ENCODE results near the gene SLC35G2. TPM values are rescaled to one million over a fixed set of nuclear protein-coding genes. Genes with fewer than 3 reads are reported as not detected.
"Not testable (repeated sequence)": the region's sequence is repeated elsewhere in the genome, so short reads cannot be mapped to it uniquely, and the experiment has no call there.

Gene SLC35G2
- total and polyA plus RNA-seq, 2 donors = 8.4 to 10.1 TPM

DNA sequence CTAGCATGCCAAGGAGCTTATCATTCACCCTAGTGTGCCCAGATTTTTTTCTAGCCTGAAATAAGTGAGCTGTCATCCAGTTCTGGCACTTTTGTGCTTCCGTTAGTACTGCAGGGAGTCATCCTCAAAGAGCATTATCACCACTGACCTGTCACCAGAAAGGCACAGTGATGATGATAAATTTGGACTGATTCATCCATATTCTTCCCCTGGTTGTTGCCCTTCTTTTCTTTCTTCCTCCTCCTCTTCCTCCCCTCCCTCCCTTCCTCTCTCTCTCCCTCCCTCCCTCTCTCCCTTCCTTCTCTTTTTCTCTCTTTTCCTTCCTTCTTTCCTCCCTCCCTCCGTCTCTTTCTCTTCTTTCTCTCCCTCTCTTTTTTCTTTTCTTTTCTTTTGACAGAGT, 21.3 kb downstream of the SLC35G2 start:
- 85% methylated on average over 2 of the region's 2 CpGs for WGBS
- H3K4me1 ChIP-seq (ENCODE audit: insufficient read depth) = no peaks in the 10 kb centered on the region
- no peak overlapping the region for H3K4me3 ChIP-seq (ENCODE audit: low read depth, low read length)
- DNase-seq (ENCODE audit: extremely low spot score) = no peak
- H3K36me3 ChIP-seq (ENCODE audit: insufficient read depth) = no peaks in the 10 kb centered on the region
- no peak overlapping the region for H3K27ac ChIP-seq (ENCODE audit: low read depth)

DNA sequence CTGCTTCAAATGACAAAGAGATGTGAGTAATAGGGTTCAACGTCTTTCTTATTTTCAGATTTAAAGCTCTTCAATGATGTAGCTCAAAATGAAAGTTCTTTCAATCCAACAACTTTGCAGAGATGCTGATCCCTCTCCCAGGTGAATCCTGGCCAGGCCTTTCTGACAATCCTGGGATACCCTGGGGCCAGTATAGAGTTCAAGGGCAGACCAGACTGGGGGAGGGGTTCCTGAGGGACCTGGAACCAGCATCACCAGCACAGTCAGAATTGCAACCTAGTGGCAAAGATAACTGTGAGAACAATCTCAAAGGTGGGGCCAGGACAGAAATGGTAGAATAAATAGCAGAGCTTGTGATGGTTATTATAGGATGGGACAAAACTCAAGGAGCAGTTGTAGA, 23.4 kb downstream of the SLC35G2 start:
- no peak overlapping the region for H3K4me3 ChIP-seq (ENCODE audit: low read depth, low read length)
- DNase-seq (ENCODE audit: extremely low spot score) = no peak
- no peaks in the 10 kb centered on the region for H3K4me1 ChIP-seq (ENCODE audit: insufficient read depth)
- no peak overlapping the region for H3K27ac ChIP-seq (ENCODE audit: low read depth)
- 94% methylated on average over 1 of the region's 1 CpG for WGBS
- no peaks in the 10 kb centered on the region for H3K36me3 ChIP-seq (ENCODE audit: insufficient read depth)

DNA sequence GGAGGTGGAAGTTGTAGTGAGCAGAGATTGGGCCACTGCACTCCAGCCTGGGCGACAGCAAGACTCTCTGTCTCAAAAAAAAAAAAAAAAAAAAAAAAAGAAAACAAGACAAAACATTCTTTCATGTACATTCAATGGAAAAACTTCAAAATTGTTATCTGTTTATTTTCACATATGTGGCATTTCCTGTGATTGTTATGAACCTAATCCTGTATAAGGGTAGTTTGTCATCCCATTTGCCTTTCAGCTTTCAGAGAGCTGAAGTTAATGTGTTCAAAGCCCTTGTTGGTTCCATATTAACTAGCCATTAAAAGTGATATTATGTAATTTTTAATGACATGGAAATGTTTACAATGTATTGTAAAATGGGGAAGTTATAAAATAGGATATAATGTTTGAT, 25.8 kb downstream of the SLC35G2 start:
- Histone ChIP-seq H3K4me1 (ENCODE audit: insufficient read depth) (no peaks in the 10 kb centered on the region), H3K36me3 (ENCODE audit: insufficient read depth) (no peaks in the 10 kb centered on the region), H3K4me3 (ENCODE audit: low read depth, low read length) (no peak overlapping the region), H3K27ac (ENCODE audit: low read depth) (no peak overlapping the region)
- 94% methylated on average over 1 of the region's 1 CpG for WGBS
- no peak for DNase-seq (ENCODE audit: extremely low spot score)

DNA sequence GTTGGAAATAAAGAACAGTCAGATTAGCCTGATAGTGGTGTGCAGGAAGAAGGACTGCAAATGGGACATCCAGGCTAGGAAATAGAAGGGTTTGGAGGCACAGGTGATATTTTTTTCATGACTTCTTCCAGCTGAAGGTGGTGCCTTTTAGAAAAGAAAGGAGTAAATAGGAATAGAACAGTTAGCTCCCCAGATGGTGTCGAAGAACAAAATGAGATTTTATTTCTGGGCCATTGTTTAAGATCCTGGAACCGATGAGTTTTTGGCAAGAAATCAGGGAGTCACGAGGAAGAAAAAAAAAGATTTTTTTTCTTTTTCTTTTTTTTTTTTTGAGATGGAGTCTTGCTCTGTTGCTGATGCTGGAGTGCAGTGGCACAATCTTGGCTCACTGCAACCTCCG, 33.3 kb downstream of the SLC35G2 start:
- H3K27ac ChIP-seq (ENCODE audit: low read depth) = no peak overlapping the region
- 74% methylated on average over 4 of the region's 4 CpGs for WGBS
- H3K4me1 ChIP-seq (ENCODE audit: insufficient read depth) = no peaks in the 10 kb centered on the region
- no peak for DNase-seq (ENCODE audit: extremely low spot score)
- no peaks in the 10 kb centered on the region for H3K36me3 ChIP-seq (ENCODE audit: insufficient read depth)
- H3K4me3 ChIP-seq (ENCODE audit: low read depth, low read length) = no peak overlapping the region

DNA sequence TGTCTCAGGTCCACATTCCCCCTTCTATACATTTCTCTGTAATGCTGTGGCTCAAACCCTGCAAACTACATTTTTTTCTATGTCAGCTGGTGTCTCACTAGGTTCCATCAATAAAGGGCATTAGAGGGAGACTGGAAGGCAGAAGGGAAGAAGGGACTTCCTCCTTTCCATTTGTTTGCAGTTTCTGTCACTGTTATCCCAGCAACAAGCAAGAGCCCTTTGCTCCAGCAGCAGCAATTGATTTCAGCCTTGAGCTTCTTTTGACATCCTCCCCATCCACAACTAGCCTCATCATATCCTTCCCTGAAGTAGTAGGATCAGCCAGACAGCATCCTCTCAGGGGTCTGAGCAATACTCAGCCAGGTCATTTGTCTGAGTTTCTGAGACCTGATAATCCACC, 37.7 kb downstream of the SLC35G2 start:
- DNase-seq (ENCODE audit: extremely low spot score) = no peak
- Histone ChIP-seq H3K36me3 (ENCODE audit: insufficient read depth) (no peaks in the 10 kb centered on the region), H3K4me1 (ENCODE audit: insufficient read depth) (no peaks in the 10 kb centered on the region), H3K27ac (ENCODE audit: low read depth) (no peak overlapping the region), H3K4me3 (ENCODE audit: low read depth, low read length) (no peak overlapping the region)

DNA sequence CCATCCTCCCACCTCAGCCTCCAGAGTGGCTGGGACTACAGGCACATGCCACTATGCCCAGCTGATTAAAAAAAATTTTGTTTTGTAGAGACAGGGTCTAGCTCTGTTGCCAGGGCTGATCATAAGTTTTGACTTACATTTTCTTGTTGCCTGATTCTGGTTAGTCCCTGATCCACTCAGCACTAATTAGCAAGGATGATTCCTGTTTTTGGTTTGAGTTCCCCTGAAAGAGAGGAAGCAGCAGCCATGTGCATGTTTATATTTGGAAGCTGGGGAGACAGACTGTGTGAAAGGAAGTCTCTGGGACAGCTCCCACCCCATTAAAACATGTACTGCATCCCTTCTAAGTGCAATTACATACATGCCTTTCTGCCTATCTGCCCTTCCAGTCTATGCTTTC, 39.5 kb downstream of the SLC35G2 start:
- no peak overlapping the region for H3K4me3 ChIP-seq (ENCODE audit: low read depth, low read length)
- no peaks in the 10 kb centered on the region for H3K4me1 ChIP-seq (ENCODE audit: insufficient read depth)
- no peaks in the 10 kb centered on the region for H3K36me3 ChIP-seq (ENCODE audit: insufficient read depth)
- no peak overlapping the region for H3K27ac ChIP-seq (ENCODE audit: low read depth)
- no peak for DNase-seq (ENCODE audit: extremely low spot score)

DNA sequence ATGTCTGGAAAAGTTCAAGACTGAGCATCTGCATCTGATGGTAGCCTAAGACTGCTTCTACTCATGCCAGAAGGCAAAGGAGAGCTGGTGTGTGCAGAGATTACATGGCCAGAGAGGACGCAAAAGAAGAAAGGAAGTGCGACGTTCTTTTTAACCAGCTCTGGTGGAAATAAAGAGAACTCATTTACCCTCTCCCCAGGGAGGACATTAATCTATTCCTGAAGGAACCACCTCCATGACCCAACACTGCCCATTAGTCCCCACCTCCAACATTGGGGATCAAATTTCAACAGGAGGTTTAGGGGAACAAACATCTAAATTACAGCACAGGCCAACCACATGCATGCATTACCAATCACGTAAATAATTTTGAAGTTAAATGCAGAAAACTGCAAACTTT, 41.6 kb downstream of the SLC35G2 start:
- no peaks in the 10 kb centered on the region for H3K36me3 ChIP-seq (ENCODE audit: insufficient read depth)
- H3K27ac ChIP-seq (ENCODE audit: low read depth) = no peak overlapping the region
- DNase-seq (ENCODE audit: extremely low spot score) = no peak
- no peaks in the 10 kb centered on the region for H3K4me1 ChIP-seq (ENCODE audit: insufficient read depth)
- WGBS = 62% methylated on average over 4 of the region's 4 CpGs
- H3K4me3 ChIP-seq (ENCODE audit: low read depth, low read length) = no peak overlapping the region

DNA sequence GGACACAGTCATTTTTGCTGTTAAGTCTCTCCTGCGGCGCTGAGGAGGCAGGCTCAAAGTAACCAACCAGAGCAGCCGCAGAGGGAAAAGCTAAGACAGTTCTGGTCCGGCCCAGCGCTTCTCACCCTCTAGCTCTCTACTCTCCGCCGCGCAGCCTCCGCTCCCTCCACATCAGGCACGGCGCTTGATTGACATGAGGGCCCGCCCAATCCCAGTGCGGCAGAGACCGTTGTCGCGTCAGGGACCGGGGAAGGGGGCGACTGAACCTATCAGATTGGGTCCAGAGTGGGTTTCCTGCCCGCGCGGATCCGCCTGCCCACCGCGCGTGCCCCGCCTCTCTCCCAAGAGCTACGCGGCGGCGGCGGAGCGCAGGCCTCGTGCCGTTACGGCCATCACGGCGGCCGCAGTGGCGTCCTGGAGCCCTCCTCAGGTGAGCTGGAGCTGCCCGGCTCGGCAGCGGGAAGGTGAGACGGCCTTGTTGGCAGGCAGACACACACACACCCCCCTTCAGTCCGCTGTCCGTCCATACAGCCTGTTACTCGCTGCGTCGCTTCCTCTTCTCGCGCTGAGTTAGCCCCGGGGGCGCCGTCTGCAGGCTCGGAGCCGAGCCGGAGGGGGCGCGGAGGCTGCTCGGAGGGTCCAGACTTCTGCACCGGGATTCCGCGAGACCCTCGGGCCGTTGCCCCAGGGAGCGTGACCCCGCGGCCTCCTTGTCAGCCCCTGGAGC, 43.1 kb downstream of the SLC35G2 start, which contains the start of gene NCK1:
Gene NCK1 (plus strand): TSS at position 319 of the 727 bp plus-strand sequence. CDS start 65,794 bp downstream, outside the sequence.
- Histone ChIP-seq H3K4me1 (ENCODE audit: insufficient read depth) (no peaks in the 10 kb centered on the region), H3K27ac (ENCODE audit: low read depth) (peak within 1 kb of the TSS; percentile 86), H3K4me3 (ENCODE audit: low read depth, low read length) (peak within 1 kb of the TSS; percentile 89), H3K36me3 (ENCODE audit: insufficient read depth) (no peaks in the 10 kb centered on the region)
- under 1% methylated on average over 67 of the region's 67 CpGs for WGBS
- DNase-seq (ENCODE audit: extremely low spot score) = peak; percentile 96

DNA sequence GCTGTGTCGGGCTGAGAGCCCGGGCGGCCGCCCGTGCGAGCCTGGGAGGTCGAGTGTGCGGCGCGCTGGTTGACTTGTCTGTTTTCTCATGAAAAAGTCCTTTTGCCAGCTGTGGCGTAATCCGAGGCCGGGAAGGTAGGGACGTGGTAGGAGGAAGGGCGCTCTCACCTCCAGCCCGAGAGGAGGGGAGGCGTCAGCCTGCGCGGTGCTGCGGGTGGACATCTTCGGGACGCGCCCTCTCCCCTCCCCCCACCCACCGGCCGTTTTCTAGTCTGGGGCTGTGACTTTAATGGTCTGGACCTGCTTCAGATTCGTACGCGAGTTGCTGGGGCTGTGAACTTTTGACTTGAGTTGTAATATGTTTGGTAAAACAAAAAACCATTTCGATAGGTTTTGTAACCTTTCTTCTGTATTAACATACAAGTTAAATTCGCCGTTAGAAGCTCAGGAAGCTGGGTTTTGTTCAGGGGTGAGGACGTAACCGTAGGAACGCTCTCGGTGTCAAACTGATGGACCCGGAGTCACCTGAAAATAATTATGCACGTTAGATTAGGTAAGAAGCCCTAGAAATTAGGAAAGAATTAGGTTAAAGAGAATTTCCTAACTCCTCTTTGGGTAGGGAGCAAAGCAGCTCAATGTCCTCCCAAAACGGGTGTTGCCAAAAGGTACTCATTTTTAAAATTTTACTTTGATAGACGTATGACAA, 43.8 kb downstream of the SLC35G2 start:
- peak overlapping the region; percentile 89 for H3K4me3 ChIP-seq (ENCODE audit: low read depth, low read length)
- H3K36me3 ChIP-seq (ENCODE audit: insufficient read depth) = no peaks in the 10 kb centered on the region
- peak overlapping the region; percentile 86 for H3K27ac ChIP-seq (ENCODE audit: low read depth)
- WGBS = 1% methylated on average over 39 of the region's 39 CpGs
- peak; percentile 33 for DNase-seq (ENCODE audit: extremely low spot score)
- H3K4me1 ChIP-seq (ENCODE audit: insufficient read depth) = no peaks in the 10 kb centered on the region

DNA sequence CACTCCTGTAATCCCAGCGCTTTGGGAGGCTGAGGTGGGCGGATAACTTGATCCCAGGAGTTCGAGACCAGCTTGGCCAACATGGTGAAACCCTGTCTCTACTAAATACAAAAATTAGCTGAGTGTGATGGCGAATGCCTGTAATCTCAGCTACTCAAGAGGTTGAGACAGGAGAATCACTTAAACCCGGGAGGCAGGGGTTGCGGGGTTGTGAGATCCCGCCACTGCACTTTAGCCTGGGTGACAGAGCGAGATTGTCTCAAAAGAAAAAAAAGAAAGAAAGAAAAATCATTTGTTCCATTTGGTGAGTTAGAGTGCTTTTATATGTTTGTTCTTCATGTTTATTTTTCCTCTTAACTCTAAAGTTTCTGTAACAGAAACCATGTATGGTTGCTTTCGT, 50.4 kb downstream of the SLC35G2 start:
- no peaks in the 10 kb centered on the region for H3K4me1 ChIP-seq (ENCODE audit: insufficient read depth)
- WGBS = 96% methylated on average over 9 of the region's 9 CpGs
- DNase-seq (ENCODE audit: extremely low spot score) = no peak
- no peak overlapping the region for H3K27ac ChIP-seq (ENCODE audit: low read depth)
- H3K36me3 ChIP-seq (ENCODE audit: insufficient read depth) = peaks cover 4% of the 10 kb centered on the region
- H3K4me3 ChIP-seq (ENCODE audit: low read depth, low read length) = no peak overlapping the region

DNA sequence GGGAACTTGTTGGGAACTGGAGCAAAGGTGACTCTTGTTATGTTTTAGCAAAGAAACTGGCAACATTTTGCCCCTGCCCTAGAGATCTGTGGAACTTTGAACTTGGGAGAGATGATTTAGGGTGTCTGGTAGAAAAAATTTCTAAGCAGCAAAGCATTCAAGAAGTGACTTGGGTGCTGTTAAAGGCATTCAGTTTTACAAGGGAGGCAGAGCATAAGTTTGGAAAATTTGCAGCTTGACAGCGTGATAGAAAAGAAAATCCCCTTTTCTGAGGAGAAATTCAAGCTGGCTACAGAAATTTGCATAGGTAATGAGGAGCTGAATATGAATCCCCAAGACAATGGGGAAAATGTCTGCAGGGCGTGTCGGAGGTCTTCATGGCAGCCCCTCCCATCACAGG, 53.3 kb downstream of the SLC35G2 start:
- H3K36me3 ChIP-seq (ENCODE audit: insufficient read depth); H3K27ac ChIP-seq (ENCODE audit: low read depth); H3K4me3 ChIP-seq (ENCODE audit: low read depth, low read length); DNase-seq (ENCODE audit: extremely low spot score); H3K4me1 ChIP-seq (ENCODE audit: insufficient read depth): not testable (repeated sequence)
- 96% methylated on average over 3 of the region's 3 CpGs for WGBS

DNA sequence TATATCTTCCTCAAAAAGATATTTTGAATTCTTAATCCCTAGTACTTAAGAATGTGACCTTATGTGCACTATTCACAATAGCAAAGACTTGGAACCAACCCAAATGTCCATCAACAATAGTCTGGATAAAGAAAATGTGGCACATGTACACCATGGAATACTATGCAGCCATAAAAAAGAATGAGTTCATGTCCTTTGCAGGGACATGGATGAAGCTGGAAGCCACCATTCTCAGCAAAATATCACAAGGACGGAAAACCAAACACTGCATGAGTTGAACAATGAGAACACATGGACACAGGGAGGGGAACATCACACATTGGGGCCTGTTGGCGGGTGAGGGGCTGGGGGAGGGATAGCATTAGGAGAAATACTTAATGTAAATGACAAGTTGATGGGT, 60.6 kb downstream of the SLC35G2 start:
- not testable (repeated sequence) for DNase-seq (ENCODE audit: extremely low spot score); H3K36me3 ChIP-seq (ENCODE audit: insufficient read depth); H3K27ac ChIP-seq (ENCODE audit: low read depth); H3K4me1 ChIP-seq (ENCODE audit: insufficient read depth); H3K4me3 ChIP-seq (ENCODE audit: low read depth, low read length)
- WGBS = 98% methylated on average over 2 of the region's 2 CpGs

DNA sequence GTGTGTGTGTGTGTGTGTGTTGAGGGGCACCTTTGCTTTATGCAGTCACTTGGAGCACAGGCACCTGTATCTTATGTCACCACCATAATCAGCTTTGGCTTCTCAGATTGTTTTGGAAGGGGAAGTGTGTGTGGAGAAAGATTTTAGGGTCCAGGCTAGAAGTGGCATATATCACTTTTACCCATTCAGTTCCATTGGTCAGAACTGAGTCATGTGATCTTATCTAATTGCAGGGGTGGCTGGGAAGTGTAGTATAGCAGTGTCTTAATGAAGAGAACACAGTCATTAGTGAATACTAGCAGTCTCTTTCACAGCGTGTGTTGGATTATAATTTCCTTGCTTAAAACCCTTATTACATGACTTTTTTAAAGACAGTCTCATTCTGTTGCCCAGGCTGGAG, 63.6 kb downstream of the SLC35G2 start:
- Histone ChIP-seq H3K4me3 (ENCODE audit: low read depth, low read length) (no peak overlapping the region), H3K27ac (ENCODE audit: low read depth) (peak overlapping the region; percentile 32), H3K4me1 (ENCODE audit: insufficient read depth) (no peaks in the 10 kb centered on the region), H3K36me3 (ENCODE audit: insufficient read depth) (no peaks in the 10 kb centered on the region)
- 89% methylated on average over 1 of the region's 1 CpG for WGBS
- no peak for DNase-seq (ENCODE audit: extremely low spot score)

DNA sequence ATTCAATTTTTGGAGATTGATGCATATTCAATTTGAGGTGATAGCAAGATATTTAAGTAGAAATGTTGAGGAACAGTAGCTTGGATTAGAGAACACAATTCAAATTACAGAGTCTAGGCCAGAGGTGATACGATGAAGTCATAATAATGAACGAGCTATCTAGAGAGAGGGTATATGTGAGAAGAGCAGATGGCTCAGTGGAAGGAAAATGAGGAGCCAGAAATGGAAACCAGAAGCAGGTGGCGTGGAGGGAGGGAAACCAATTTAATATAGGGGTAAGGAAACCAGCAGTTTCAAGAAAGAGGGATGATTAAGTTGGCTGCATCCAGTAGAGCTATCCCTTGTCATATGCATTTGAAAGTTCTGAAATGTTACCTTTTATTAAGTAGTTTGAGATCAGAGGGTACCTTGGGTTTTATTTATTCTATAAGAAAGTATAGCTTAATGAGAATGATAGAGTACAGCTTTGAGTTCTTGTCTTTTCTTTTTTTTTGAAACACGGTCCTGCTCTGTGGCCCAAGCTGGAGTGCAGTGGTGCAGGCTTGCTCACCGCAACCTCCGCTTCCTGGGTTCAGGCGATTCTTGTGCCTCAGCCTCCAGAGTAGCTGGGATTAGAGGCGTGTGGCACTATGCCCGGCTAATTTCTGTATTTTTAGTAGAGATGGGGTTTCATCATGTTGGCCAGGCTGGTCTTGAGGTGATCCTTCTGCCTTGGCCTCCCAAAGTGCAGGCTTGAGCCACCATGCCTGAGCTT, 65.2 kb downstream of the SLC35G2 start:
- 89% methylated on average over 9 of the region's 9 CpGs for WGBS
- Histone ChIP-seq H3K4me1 (ENCODE audit: insufficient read depth) (no peaks in the 10 kb centered on the region), H3K4me3 (ENCODE audit: low read depth, low read length) (no peak overlapping the region), H3K36me3 (ENCODE audit: insufficient read depth) (no peaks in the 10 kb centered on the region), H3K27ac (ENCODE audit: low read depth) (no peak overlapping the region)
- DNase-seq (ENCODE audit: extremely low spot score) = no peak
